Caco-2 (cell line): ENCODE measurements around the gene PLIN4. TPM values are rescaled to one million over a fixed set of nuclear protein-coding genes. Genes with fewer than 3 reads are reported as not detected.
"Not testable (repeated sequence)": the region's sequence is repeated elsewhere in the genome, so short reads cannot be mapped to it uniquely, and the experiment has no call there.

Experiments used
- BruUV-seq: library from RNA; stranded (reverse); fragments of 400-500 nt; replicated peaks from 2 replicates; lab custom pipeline; 2021; lab: Mats Ljungman, UMichigan
- CTCF ChIA-PET: fragments of 300-600 bp; sonication (Branson Sonifier 250); formaldehyde crosslinking; loops from one replicate; lab custom pipeline; 2022; ENCODE audit warnings: antibody characterized with exemption; lab: Charles Lee
- POLR2A ChIA-PET: fragments of 300-600 bp; sonication (Branson Sonifier 250); formaldehyde crosslinking; loops from one replicate; lab custom pipeline; 2022; ENCODE audit warnings: antibody characterized with exemption; lab: Charles Lee
- DNase-seq, 2 experiments: peaks; one replicate each; pipeline versions ENCODE4 v3.0.0 to v3.0.0-alpha.2; 2020 to 2022
- H3K27me3 ChIP-seq: replicated peaks from 2 replicates; pipeline ENCODE4 v1.6.0; 2011; ENCODE audit warnings: low read length; ENCODE audit not compliant: control insufficient read depth, insufficient read depth
- H3K36me3 ChIP-seq: 2 replicates; pipeline ENCODE4 v1.5.1; 2011; ENCODE audit warnings: low read length; ENCODE audit not compliant: control insufficient read depth, insufficient read depth
- H3K4me1 ChIP-seq: fragments of 250-450 bp; sonication (Bioruptor Pico); 2 replicates; pipeline ENCODE4 v1.5.1; 2020; ENCODE audit warnings: mild to moderate bottlenecking
- H3K4me3 ChIP-seq: 2 replicates; pipeline ENCODE4 v1.5.1; 2011; ENCODE audit warnings: low read depth, mild to moderate bottlenecking, control low read depth, low read length
- H3K9me3 ChIP-seq: fragments of 250-450 bp; sonication (Bioruptor Pico); 2 replicates; pipeline ENCODE4 v1.5.1; 2020; ENCODE audit warnings: mild to moderate bottlenecking, moderate library complexity
- H3K27ac Mint-ChIP-seq: one replicate; pipeline ENCODE4 v1.8.0; 2022; ENCODE audit warnings: mixed read lengths; ENCODE audit not compliant: unreplicated experiment
- H3K27me3 Mint-ChIP-seq: one replicate; pipeline ENCODE4 v1.8.0; 2022; ENCODE audit warnings: mixed read lengths; ENCODE audit not compliant: insufficient read depth, unreplicated experiment
- H3K36me3 Mint-ChIP-seq: one replicate; pipeline ENCODE4 v1.8.0; 2022; ENCODE audit warnings: mild to moderate bottlenecking, mixed read lengths; ENCODE audit not compliant: insufficient read depth, unreplicated experiment
- H3K4me1 Mint-ChIP-seq: one replicate; pipeline ENCODE4 v1.8.0; 2022; ENCODE audit warnings: low read depth, mixed read lengths; ENCODE audit not compliant: unreplicated experiment
- H3K4me3 Mint-ChIP-seq: one replicate; pipeline ENCODE4 v1.8.0; 2022; ENCODE audit warnings: mild to moderate bottlenecking, moderate library complexity, mixed read lengths; ENCODE audit not compliant: unreplicated experiment
- H3K9me3 Mint-ChIP-seq: one replicate; pipeline ENCODE4 v1.8.0; 2022; ENCODE audit warnings: mixed read lengths; ENCODE audit not compliant: unreplicated experiment
- intact Hi-C: fragments of 100-400 bp; cut with micrococcal nuclease; formaldehyde crosslinking; loops from one replicate; pipeline ENCODE4 v1.10.0; 2022; ENCODE audit not compliant: unreplicated experiment
- total RNA-seq: library from RNA; stranded (reverse); gene quantifications from 2 replicates; pipeline ENCODE4 v1.2.3, GENCODE V29; 2022
- TF ChIP-seq, protein P1 (sequence below), 2 experiments: fragments of 200-600 bp in 1 of 2; IDR thresholded peaks; 1 replicate in 1 of 2; 2 replicates in 1 of 2; pipeline versions ENCODE4 v1.5.1 to v1.8.0; 2011 to 2022; ENCODE audit warnings: antibody characterized with exemption in 1 of 2, control low read depth in 1 of 2, inconsistent platforms in 1 of 2, low read depth in 1 of 2, low read length in 1 of 2, mild to moderate bottlenecking in 1 of 2, moderate library complexity in 1 of 2; ENCODE audit not compliant: insufficient read depth in 1 of 2, severe bottlenecking in 1 of 2, unreplicated experiment in 1 of 2

The PLIN4 gene
- total RNA-seq, 1 experiment from 2014 or later, result 0.09 TPM

DNA sequence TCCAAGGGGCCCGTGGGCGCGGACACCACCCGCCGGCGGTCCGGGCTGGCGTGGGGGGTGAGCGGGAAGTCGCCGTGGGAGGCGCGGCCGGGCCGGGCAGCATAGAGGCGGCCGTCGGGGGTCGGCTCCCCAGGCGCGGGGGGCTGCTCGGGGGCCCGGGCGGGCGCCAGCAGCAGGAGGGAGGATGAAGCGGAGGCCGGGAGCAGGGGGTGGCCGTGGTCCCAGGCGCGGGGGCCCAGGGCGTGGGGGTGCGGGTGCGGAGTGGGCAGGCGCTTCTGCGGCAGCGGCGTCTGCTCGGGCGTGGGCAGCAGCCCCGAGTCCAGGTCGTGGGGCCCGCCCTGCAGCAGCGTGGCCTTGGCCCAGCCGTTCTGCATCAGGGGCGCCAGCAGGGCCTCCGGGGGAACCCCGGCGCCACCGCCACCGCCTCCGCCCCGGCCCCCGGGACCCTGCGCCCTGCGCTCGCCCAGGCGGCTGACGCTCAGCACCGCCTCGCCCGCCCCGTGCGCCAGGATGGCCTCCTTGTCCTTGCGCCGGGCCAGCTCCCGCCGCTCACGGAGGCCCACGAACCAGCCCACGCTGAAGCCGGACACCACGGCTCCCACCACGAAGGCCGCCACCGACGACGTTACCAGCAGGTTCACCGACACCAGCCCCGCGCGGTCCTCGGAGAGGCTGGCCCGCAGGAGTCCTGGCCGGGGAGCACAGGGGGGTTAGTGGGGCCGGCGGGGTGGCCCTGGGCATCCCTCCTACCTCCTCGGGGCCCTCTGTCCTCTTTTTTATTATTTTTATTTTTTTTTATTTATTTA, 25.8 kb upstream of the PLIN4 start:
- peaks cover 6% of the 10 kb centered on the region; the same call in 1 of the 2 replicates for H3K4me1 ChIP-seq
- BruUV-seq, result no TSS peak
- Mint-ChIP-seq H3K27me3 (no peaks in the 10 kb centered on the region), H3K9me3 (no peaks in the 10 kb centered on the region), H3K27ac (no peak overlapping the region), H3K4me3 (no peak overlapping the region), H3K36me3 (no peaks in the 10 kb centered on the region), H3K4me1 (no peaks in the 10 kb centered on the region)
- ChIA-PET POLR2A (no interaction called here), CTCF (no interaction called here)
- no peaks in the 10 kb centered on the region for H3K27me3 ChIP-seq
- H3K4me3 ChIP-seq, result no peak overlapping the region
- no peaks in the 10 kb centered on the region for H3K36me3 ChIP-seq
- no peak for DNase-seq
- no peaks in the 10 kb centered on the region for H3K9me3 ChIP-seq
- TF ChIP-seq, protein P1, sequence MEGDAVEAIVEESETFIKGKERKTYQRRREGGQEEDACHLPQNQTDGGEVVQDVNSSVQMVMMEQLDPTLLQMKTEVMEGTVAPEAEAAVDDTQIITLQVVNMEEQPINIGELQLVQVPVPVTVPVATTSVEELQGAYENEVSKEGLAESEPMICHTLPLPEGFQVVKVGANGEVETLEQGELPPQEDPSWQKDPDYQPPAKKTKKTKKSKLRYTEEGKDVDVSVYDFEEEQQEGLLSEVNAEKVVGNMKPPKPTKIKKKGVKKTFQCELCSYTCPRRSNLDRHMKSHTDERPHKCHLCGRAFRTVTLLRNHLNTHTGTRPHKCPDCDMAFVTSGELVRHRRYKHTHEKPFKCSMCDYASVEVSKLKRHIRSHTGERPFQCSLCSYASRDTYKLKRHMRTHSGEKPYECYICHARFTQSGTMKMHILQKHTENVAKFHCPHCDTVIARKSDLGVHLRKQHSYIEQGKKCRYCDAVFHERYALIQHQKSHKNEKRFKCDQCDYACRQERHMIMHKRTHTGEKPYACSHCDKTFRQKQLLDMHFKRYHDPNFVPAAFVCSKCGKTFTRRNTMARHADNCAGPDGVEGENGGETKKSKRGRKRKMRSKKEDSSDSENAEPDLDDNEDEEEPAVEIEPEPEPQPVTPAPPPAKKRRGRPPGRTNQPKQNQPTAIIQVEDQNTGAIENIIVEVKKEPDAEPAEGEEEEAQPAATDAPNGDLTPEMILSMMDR (IDR thresholded peaks at IDR 0.05; ENCODE audit: insufficient read depth in 1 of 2, low read depth in 1 of 2, low read length in 1 of 2, severe bottlenecking in 1 of 2, unreplicated experiment in 1 of 2), result no peak
- intact Hi-C loops, result no loop called here

DNA sequence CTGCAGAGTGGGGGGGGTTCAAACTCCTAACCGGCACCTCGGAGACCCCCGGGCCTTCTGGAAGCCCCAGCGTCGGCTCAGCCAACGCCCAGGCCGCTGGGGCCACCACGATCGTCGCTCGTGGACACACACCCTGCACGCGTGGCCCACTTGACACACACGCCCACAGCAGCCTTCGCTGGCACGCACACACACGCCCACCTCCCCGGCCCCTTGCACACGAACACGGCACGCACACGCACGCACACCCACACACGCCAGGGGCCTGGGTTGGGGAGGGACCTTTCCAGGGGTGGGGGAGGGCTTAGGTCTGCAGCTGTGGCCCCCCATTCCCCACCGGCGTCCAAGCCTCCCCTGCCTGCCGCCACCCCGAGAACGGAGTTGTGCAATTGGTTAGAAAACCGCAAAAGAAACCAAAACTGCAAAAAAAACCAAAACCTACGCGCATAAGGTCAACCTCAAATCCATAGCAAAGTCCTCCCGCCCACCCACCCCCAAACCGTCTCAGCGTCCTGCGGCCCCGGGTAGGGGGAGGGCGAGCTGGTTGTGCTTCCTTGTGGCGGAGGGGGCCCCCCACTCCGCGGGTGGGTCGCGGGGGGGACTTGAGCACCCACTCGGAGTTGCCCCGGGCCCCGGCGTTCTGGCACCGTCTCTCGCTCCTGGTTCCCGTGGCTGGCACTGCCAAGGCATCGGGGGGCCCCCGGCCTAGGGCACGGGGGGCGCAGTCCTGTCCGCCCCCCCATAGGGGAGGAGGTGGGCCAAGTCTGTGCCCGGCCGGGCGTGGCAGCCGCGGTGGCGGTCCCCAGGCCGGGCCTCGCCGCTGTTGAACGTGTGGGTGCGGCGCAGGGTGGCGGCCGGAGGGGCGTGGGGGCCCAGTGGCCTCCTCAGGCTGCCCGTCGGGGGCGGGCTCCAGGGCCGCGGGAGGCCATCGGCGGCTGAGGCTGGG, 24.9 kb upstream of the PLIN4 start:
- no TSS peak for BruUV-seq
- Mint-ChIP-seq H3K27me3 (no peaks in the 10 kb centered on the region), H3K27ac (no peak overlapping the region), H3K9me3 (no peaks in the 10 kb centered on the region), H3K4me1 (no peaks in the 10 kb centered on the region), H3K36me3 (no peaks in the 10 kb centered on the region), H3K4me3 (no peak overlapping the region)
- H3K4me3 ChIP-seq, result no peak overlapping the region
- ChIA-PET POLR2A (no interaction called here), CTCF (no interaction called here)
- H3K36me3 ChIP-seq, result no peaks in the 10 kb centered on the region
- H3K4me1 ChIP-seq, result peaks cover 6% of the 10 kb centered on the region; the same call in 1 of the 2 replicates
- TF ChIP-seq, protein P1 (IDR thresholded peaks at IDR 0.05; ENCODE audit: insufficient read depth in 1 of 2, low read depth in 1 of 2, low read length in 1 of 2, severe bottlenecking in 1 of 2, unreplicated experiment in 1 of 2), result no peak
- intact Hi-C loops, result no loop called here
- no peaks in the 10 kb centered on the region for H3K27me3 ChIP-seq
- H3K9me3 ChIP-seq, result no peaks in the 10 kb centered on the region
- DNase-seq, result no peak

DNA sequence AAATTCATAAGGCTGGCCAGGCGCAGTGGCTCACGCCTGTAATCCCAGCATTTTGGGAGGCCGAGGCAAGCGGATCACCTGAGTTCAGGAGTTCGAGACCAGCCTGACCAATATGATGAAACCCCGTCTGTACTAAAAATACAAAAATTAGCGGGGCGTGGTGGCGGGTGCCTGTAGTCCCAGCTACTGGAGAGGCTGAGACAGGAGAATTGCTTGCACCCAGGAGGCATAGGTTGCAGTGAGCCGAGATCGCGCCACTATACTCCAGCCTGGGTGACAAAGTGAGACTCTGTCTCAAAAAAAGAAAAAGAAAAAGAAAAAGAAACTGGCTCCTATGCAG, 23.5 kb upstream of the PLIN4 start:
- DNase-seq, H3K27me3 ChIP-seq, BruUV-seq, H3K4me3 ChIP-seq, H3K4me3 Mint-ChIP-seq, H3K27ac Mint-ChIP-seq, H3K36me3 Mint-ChIP-seq, CTCF ChIA-PET, intact Hi-C loops, H3K27me3 Mint-ChIP-seq, H3K4me1 ChIP-seq, H3K9me3 ChIP-seq, H3K36me3 ChIP-seq, POLR2A ChIA-PET, H3K9me3 Mint-ChIP-seq, H3K4me1 Mint-ChIP-seq: not testable (repeated sequence)
